ENCODE measurements around the gene DPF3.

Gene DPF3

GRCh38 chr14:72726444-72726843 lies 167.5 kb downstream of the DPF3 start:
- no peak for DNase-seq (ENCODE audit: low read depth)
- H3K4me3 ChIP-seq (ENCODE audit: low read depth, low read length) = no peak overlapping the region
- no peak for TF ChIP-seq CTCF (IDR thresholded peaks at IDR 0.05; ENCODE audit: low read depth, low read length, missing control alignments)

GRCh38 chr14:72723858-72724530 lies 169.9 kb downstream of the DPF3 start:
- no peak for DNase-seq (ENCODE audit: low read depth)
- TF ChIP-seq CTCF (IDR thresholded peaks at IDR 0.05; ENCODE audit: low read depth, low read length, missing control alignments) = no peak
- no peak overlapping the region for H3K4me3 ChIP-seq (ENCODE audit: low read depth, low read length)

GRCh38 chr14:72722201-72722785 lies 171.6 kb downstream of the DPF3 start:
- no peak for TF ChIP-seq CTCF (IDR thresholded peaks at IDR 0.05; ENCODE audit: low read depth, low read length, missing control alignments)
- no peak overlapping the region for H3K4me3 ChIP-seq (ENCODE audit: low read depth, low read length)
- no peak for DNase-seq (ENCODE audit: low read depth)

GRCh38 chr14:72721083-72721482 lies 172.8 kb downstream of the DPF3 start:
- no peak overlapping the region for H3K4me3 ChIP-seq (ENCODE audit: low read depth, low read length)
- no peak for DNase-seq (ENCODE audit: low read depth)
- no peak for TF ChIP-seq CTCF (IDR thresholded peaks at IDR 0.05; ENCODE audit: low read depth, low read length, missing control alignments)

- DNase-seq (ENCODE audit: low read depth) = no peak
- H3K4me3 ChIP-seq (ENCODE audit: low read depth, low read length) = no peak overlapping the region
- no peak for TF ChIP-seq CTCF (IDR thresholded peaks at IDR 0.05; ENCODE audit: low read depth, low read length, missing control alignments)
Measured at GRCh38 chr14:72717220-72717619, 176.7 kb downstream of the DPF3 start.

- no peak for DNase-seq (ENCODE audit: low read depth)
- no peak for TF ChIP-seq CTCF (IDR thresholded peaks at IDR 0.05; ENCODE audit: low read depth, low read length, missing control alignments)
- no peak overlapping the region for H3K4me3 ChIP-seq (ENCODE audit: low read depth, low read length)
Measured at GRCh38 chr14:72716476-72716875, 177.4 kb downstream of the DPF3 start.

- no peak for DNase-seq (ENCODE audit: low read depth)
- H3K4me3 ChIP-seq (ENCODE audit: low read depth, low read length) = no peak overlapping the region
- no peak for TF ChIP-seq CTCF (IDR thresholded peaks at IDR 0.05; ENCODE audit: low read depth, low read length, missing control alignments)
Measured at GRCh38 chr14:72715850-72716228, 178.1 kb downstream of the DPF3 start.

All from GM12864 (cell line).